Islet precursor cell (in vitro differentiated cells): ENCODE measurements around the gene VSTM2L.
"Not testable (repeated sequence)": the region's sequence is repeated elsewhere in the genome, so short reads cannot be mapped to it uniquely, and the experiment has no call there.

ENCODE experiments used
- DNase-seq: peaks from one replicate; pipeline ENCODE4 v3.0.0-alpha.2; 2018

VSTM2L gene

GRCh38 chr20:37902504-37903313 lies at the start of gene VSTM2L:
Gene VSTM2L, plus strand, starts transcription at chr20:37903127. Its CDS starts 224 bp downstream, at chr20:37903351.
- DNase-seq: no peak

GRCh38 chr20:37853823-37854375 lies 49.0 kb upstream of the VSTM2L start:
- DNase-seq: no peak

- DNase-seq: not testable (repeated sequence)
Measured at GRCh38 chr20:37856034-37856433, 46.9 kb upstream of the VSTM2L start.

- no peak for DNase-seq
Measured at GRCh38 chr20:37856932-37857660, 45.8 kb upstream of the VSTM2L start.

- no peak for DNase-seq
Measured at GRCh38 chr20:37859406-37860171, 43.3 kb upstream of the VSTM2L start.

- no peak for DNase-seq
Measured at GRCh38 chr20:37863289-37863688, 39.6 kb upstream of the VSTM2L start.

- DNase-seq: no peak
Measured at GRCh38 chr20:37864298-37864697, 38.6 kb upstream of the VSTM2L start.

- no peak for DNase-seq
Measured at GRCh38 chr20:37866051-37866450, 36.9 kb upstream of the VSTM2L start.

GRCh38 chr20:37867289-37868195 lies 35.4 kb upstream of the VSTM2L start:
- no peak for DNase-seq

- no peak for DNase-seq
Measured at GRCh38 chr20:37868851-37869333, 34.0 kb upstream of the VSTM2L start.

GRCh38 chr20:37869334-37869861 lies 33.5 kb upstream of the VSTM2L start:
- DNase-seq: no peak

- no peak for DNase-seq
Measured at GRCh38 chr20:37870294-37870693, 32.6 kb upstream of the VSTM2L start.

GRCh38 chr20:37871751-37872150 lies 31.2 kb upstream of the VSTM2L start:
- no peak for DNase-seq

GRCh38 chr20:37872161-37872560 lies 30.8 kb upstream of the VSTM2L start:
- no peak for DNase-seq

GRCh38 chr20:37873884-37874283 lies 29.0 kb upstream of the VSTM2L start:
- DNase-seq: no peak

- no peak for DNase-seq
Measured at GRCh38 chr20:37875460-37876175, 27.3 kb upstream of the VSTM2L start.

- DNase-seq: no peak
Measured at GRCh38 chr20:37876863-37877262, 26.1 kb upstream of the VSTM2L start.

GRCh38 chr20:37877832-37878772 lies 24.8 kb upstream of the VSTM2L start:
- no peak for DNase-seq

GRCh38 chr20:37878835-37879599 lies 23.9 kb upstream of the VSTM2L start:
- DNase-seq: no peak
